GM12878 (cell line): Measurements from ENCODE around the gene SPATA16.

Experiments used
- CHD1 ChIP-seq: IDR thresholded peaks from 2 replicates; pipeline ENCODE4 v1.6.1; 2012; ENCODE audit warnings: low read depth, low read length, improper control_type of control experiment
- CTCF ChIP-seq, 3 experiments: IDR thresholded peaks in 2 of 3; conservative IDR thresholded peaks in 1 of 3; 2 replicates each; pipeline ENCODE4 v1.5.1; 2011; ENCODE audit warnings: low read depth in 3 of 3, low read length in 3 of 3, mild to moderate bottlenecking in 3 of 3, control low read depth in 2 of 3, moderate library complexity in 2 of 3, inconsistent platforms in 1 of 3, mixed read lengths in 1 of 3; ENCODE audit not compliant: control insufficient read depth in 2 of 3, insufficient read depth in 1 of 3; ENCODE audit errors: extremely low read depth in 1 of 3
- EGR1 ChIP-seq, 2 experiments: IDR thresholded peaks; 1 replicate in 1 of 2; 2 replicates in 1 of 2; pipeline ENCODE4 v1.6.1; 2011 to 2012; ENCODE audit warnings: low read depth in 2 of 2, low read length in 2 of 2, borderline replicate concordance in 1 of 2, mild to moderate bottlenecking in 1 of 2, moderate library complexity in 1 of 2
- EZH2 ChIP-seq: IDR thresholded peaks from 2 replicates; pipeline ENCODE4 v1.6.1; 2012; ENCODE audit warnings: low read depth, mild to moderate bottlenecking, control low read depth, inconsistent platforms, low read length, borderline replicate concordance; ENCODE audit not compliant: control insufficient read depth
- HSF1 ChIP-seq: fragments of 150-350 bp; IDR thresholded peaks from 2 replicates; pipeline ENCODE4 v1.6.1; 2014; ENCODE audit warnings: mild to moderate bottlenecking, low read depth, low read length
- NFYB ChIP-seq: IDR thresholded peaks from 2 replicates; pipeline ENCODE4 v1.6.1; 2011; ENCODE audit warnings: low read depth, mild to moderate bottlenecking, low read length, improper control_type of control experiment, moderate library complexity; ENCODE audit not compliant: insufficient read depth
- SIX5 ChIP-seq: IDR thresholded peaks from 2 replicates; pipeline ENCODE4 v1.6.1; 2011; ENCODE audit warnings: mild to moderate bottlenecking, low read depth, low read length, moderate library complexity; ENCODE audit not compliant: severe bottlenecking
- SMC3 ChIP-seq: IDR thresholded peaks from 2 replicates; pipeline ENCODE4 v1.6.1; 2011; ENCODE audit warnings: low read length, improper control_type of control experiment, borderline replicate concordance
- ZZZ3 ChIP-seq: IDR thresholded peaks from 2 replicates; pipeline ENCODE4 v1.6.1; 2011; ENCODE audit warnings: low read depth; ENCODE audit not compliant: control insufficient read depth, insufficient read length

GRCh38 chr3:172987273-172987672, 153.8 kb downstream of the SPATA16 start:
- TF ChIP-seq NFYB (no peak), SIX5 (no peak), EGR1 (IDR thresholded peaks at IDR 0.05; ENCODE audit: borderline replicate concordance in 1 of 2, low read depth in 2 of 2, low read length in 2 of 2) (no peak), ZZZ3 (no peak), SMC3 (peak; percentile 16; the same call in 1 of the 2 replicates), HSF1 (no peak), CTCF (IDR thresholded peaks at IDR 0.05 in 2 of 3, conservative IDR thresholded peaks at IDR 0.05 in 1 of 3; ENCODE audit: control insufficient read depth in 2 of 3, extremely low read depth in 1 of 3, insufficient read depth in 1 of 3, low read depth in 3 of 3, low read length in 3 of 3) (peak in 1 of 3 experiments; percentile 29; a peak in 1 of 6 replicates), EZH2 (no peak), CHD1 (no peak)
